HCT116 (cell line): ENCODE data around the gene SLC27A2. TPM values are rescaled to one million over a fixed set of nuclear protein-coding genes. Genes with fewer than 3 reads are reported as not detected.

Experiments
- ATAC-seq: fragments of 200-7000 bp; cut with Tn5 transposase; 2 replicates; pipeline ENCODE4 v1.9.1; 2020; ENCODE audit warnings: mild to moderate bottlenecking, moderate library complexity
- BruUV-seq: library from RNA; stranded (reverse); fragments of 400-500 nt; replicated peaks from 2 replicates; lab custom pipeline; 2021; lab: Mats Ljungman, UMichigan
- CTCF ChIA-PET: fragments of 300-600 bp; sonication (Branson Sonifier 250); formaldehyde crosslinking; loops from one replicate; lab custom pipeline; 2021; ENCODE audit warnings: antibody characterized with exemption; lab: Charles Lee
- POLR2A ChIA-PET: fragments of 300-600, 350-600 bp; sonication (Branson Sonifier 250); formaldehyde crosslinking; loops from one replicate; lab custom pipeline; 2021; ENCODE audit warnings: antibody characterized with exemption; lab: Charles Lee
- RAD21 ChIA-PET, 2 experiments: fragments of 300-600 bp; sonication (Branson Sonifier 250); formaldehyde crosslinking; loops; one replicate each; lab custom pipeline; 2023; ENCODE audit warnings: low total read pairs in 2 of 2; ENCODE audit not compliant: uncharacterized antibody in 2 of 2, unreplicated experiment in 2 of 2, low non-redundant PET in 1 of 2; lab: Charles Lee
- DNase-seq: peaks from one replicate; pipeline ENCODE4 v3.0.0-alpha.2; 2010; ENCODE audit warnings: low read depth, low spot score
- H2AFZ ChIP-seq: fragments of 200-600 bp; shearing (Covaris generic), sonication (generic); 2 replicates; pipeline ENCODE4 v1.6.1; 2017; ENCODE audit warnings: low read depth, mixed run types, mixed read lengths, antibody characterized with exemption, low read length; ENCODE audit not compliant: poor library complexity, severe bottlenecking
- H3K27ac ChIP-seq: 2 replicates; pipeline ENCODE4 v1.5.1; 2012; ENCODE audit warnings: low read depth, low read length
- H3K27me3 ChIP-seq: fragments of 200-600 bp; sonication (generic); 2 replicates; pipeline ENCODE4 v1.6.1; 2016; ENCODE audit warnings: mixed run types, low read length, mixed read lengths; ENCODE audit not compliant: insufficient read depth
- H3K36me3 ChIP-seq, 2 experiments: fragments of 200-500 bp in 1 of 2; fragments of 200-600 bp in 1 of 2; sonication (Bioruptor generic) in 1 of 2; sonication (generic) in 1 of 2; 2 replicates each; pipeline versions ENCODE4 v1.5.1 to v1.6.1; 2014 to 2016; ENCODE audit warnings: low read length in 2 of 2, inconsistent platforms in 1 of 2, mixed read lengths in 1 of 2, mixed run types in 1 of 2; ENCODE audit not compliant: insufficient read depth in 2 of 2, control insufficient read depth in 1 of 2
- H3K4me1 ChIP-seq, 2 experiments: fragments of 200-600 bp in 1 of 2; sonication (generic) in 1 of 2; 2 replicates each; pipeline versions ENCODE4 v1.5.1 to v1.6.1; 2012 to 2017; ENCODE audit warnings: low read length in 2 of 2, inconsistent platforms in 1 of 2, mild to moderate bottlenecking in 1 of 2, mixed read lengths in 1 of 2, mixed run types in 1 of 2, moderate library complexity in 1 of 2; ENCODE audit not compliant: insufficient read depth in 2 of 2, control insufficient read depth in 1 of 2
- H3K4me2 ChIP-seq: fragments of 200-600 bp; sonication (generic); 2 replicates; pipeline ENCODE4 v1.6.1; 2017; ENCODE audit warnings: mixed run types, low read length, mixed read lengths
- H3K4me3 ChIP-seq, 2 experiments: fragments of 200-600 bp in 1 of 2; sonication (generic) in 1 of 2; replicated peaks in 1 of 2; 2 replicates each; pipeline ENCODE4 v1.5.1; 2011 to 2016; ENCODE audit warnings: low read length in 2 of 2, control low read depth in 1 of 2, low read depth in 1 of 2, mild to moderate bottlenecking in 1 of 2, mixed read lengths in 1 of 2, mixed run types in 1 of 2
- H3K79me2 ChIP-seq: fragments of 200-600 bp; sonication (generic); 2 replicates; pipeline ENCODE4 v1.6.1; 2017; ENCODE audit warnings: mild to moderate bottlenecking, mixed run types, low read length, moderate library complexity, mixed read lengths; ENCODE audit not compliant: insufficient read depth
- H3K9ac ChIP-seq: fragments of 200-600 bp; sonication (generic); 2 replicates; pipeline ENCODE4 v1.6.1; 2016; ENCODE audit warnings: low read length, mixed read lengths
- H3K9me2 ChIP-seq: fragments of 200-600 bp; sonication (generic), shearing (Covaris generic); 2 replicates; pipeline ENCODE4 v1.6.1; 2017; ENCODE audit warnings: mixed run types, mild to moderate bottlenecking, moderate library complexity; ENCODE audit not compliant: insufficient read depth
- H3K9me3 ChIP-seq, 2 experiments: fragments of 200-500 bp in 1 of 2; fragments of 200-600 bp in 1 of 2; sonication (Bioruptor generic) in 1 of 2; sonication (generic) in 1 of 2; 2 replicates each; pipeline ENCODE4 v1.6.1; 2014 to 2017; ENCODE audit warnings: low read length in 2 of 2, mixed read lengths in 2 of 2, inconsistent platforms in 1 of 2, low read depth in 1 of 2, mild to moderate bottlenecking in 1 of 2, mixed run types in 1 of 2, moderate library complexity in 1 of 2; ENCODE audit not compliant: control insufficient read depth in 1 of 2, insufficient read depth in 1 of 2
- H4K20me1 ChIP-seq: fragments of 200-600 bp; sonication (generic), shearing (Covaris generic); 2 replicates; pipeline ENCODE4 v1.6.1; 2017; ENCODE audit warnings: mixed run types, mild to moderate bottlenecking, moderate library complexity; ENCODE audit not compliant: insufficient read depth
- CBX3 ChIP-seq: IDR thresholded peaks from 2 replicates; pipeline ENCODE4 v1.6.1; 2012; ENCODE audit warnings: low read depth
- CEBPB ChIP-seq: IDR thresholded peaks from 2 replicates; pipeline ENCODE4 v1.6.1; 2012; ENCODE audit warnings: low read depth
- EGR1 ChIP-seq: IDR thresholded peaks from 2 replicates; pipeline ENCODE4 v1.6.1; 2012; ENCODE audit warnings: low read depth
- ELF1 ChIP-seq: IDR thresholded peaks from 2 replicates; pipeline ENCODE4 v1.6.1; 2012; ENCODE audit warnings: low read depth, borderline replicate concordance
- EZH2 ChIP-seq: fragments of 200-600 bp; sonication (generic); IDR thresholded peaks from 2 replicates; pipeline ENCODE4 v1.6.1; 2017; ENCODE audit warnings: antibody characterized with exemption, mixed run types
- EZH2phosphoT487 ChIP-seq: fragments of 200-600 bp; IDR thresholded peaks from 2 replicates; pipeline ENCODE4 v1.6.1; 2018; ENCODE audit warnings: antibody characterized with exemption, borderline replicate concordance
- FOSL1 ChIP-seq: IDR thresholded peaks from 2 replicates; pipeline ENCODE4 v1.6.1; 2012; ENCODE audit warnings: low read depth
- POLR2A ChIP-seq: IDR thresholded peaks from 2 replicates; pipeline ENCODE4 v1.7.0; 2011; ENCODE audit warnings: borderline replicate concordance; ENCODE audit not compliant: insufficient read depth, insufficient read length; ENCODE audit errors: extremely low read depth
- POLR2AphosphoS5 ChIP-seq: IDR thresholded peaks from 2 replicates; pipeline ENCODE4 v1.6.1; 2011; ENCODE audit warnings: mild to moderate bottlenecking, low read depth, low read length, moderate library complexity
- RAD21 ChIP-seq: IDR thresholded peaks from 2 replicates; pipeline ENCODE4 v1.6.1; 2012; ENCODE audit warnings: low read depth, mild to moderate bottlenecking
- REST ChIP-seq: IDR thresholded peaks from 2 replicates; pipeline ENCODE4 v1.6.1; 2012; ENCODE audit warnings: low read depth
- SP1 ChIP-seq: IDR thresholded peaks from 2 replicates; pipeline ENCODE4 v1.6.1; 2012; ENCODE audit warnings: low read depth
- SRF ChIP-seq: IDR thresholded peaks from 2 replicates; pipeline ENCODE4 v1.6.1; 2012; ENCODE audit warnings: low read depth
- TCF7L2 ChIP-seq: IDR thresholded peaks from 2 replicates; pipeline ENCODE4 v1.7.0; 2011; ENCODE audit warnings: borderline replicate concordance, inconsistent platforms; ENCODE audit not compliant: insufficient read depth, insufficient read length; ENCODE audit errors: extremely low read depth
- YY1 ChIP-seq: IDR thresholded peaks from 2 replicates; pipeline ENCODE4 v1.6.1; 2011; ENCODE audit warnings: low read length, low read depth, moderate library complexity, mild to moderate bottlenecking; ENCODE audit not compliant: insufficient replicate concordance; ENCODE audit errors: extremely low read depth
- ZNF274 ChIP-seq: fragments of 200-500 bp; sonication (Bioruptor generic); IDR thresholded peaks from 2 replicates; pipeline ENCODE4 v1.6.1; 2014; ENCODE audit warnings: mild to moderate bottlenecking, low read depth, low read length, inconsistent platforms
- intact Hi-C: fragments of 100-400 bp; cut with micrococcal nuclease; formaldehyde crosslinking; loops from 2 replicates; pipeline ENCODE4 v1.10.0; 2022
- total RNA-seq: library from RNA; stranded (reverse); gene quantifications from one replicate; pipeline ENCODE4 v1.2.1, GENCODE V29; 2021; ENCODE audit not compliant: unreplicated experiment
- TF ChIP-seq, protein P1 (sequence below): IDR thresholded peaks from 2 replicates; pipeline ENCODE4 v1.6.1; 2012
- TF ChIP-seq, protein P2 (sequence below): IDR thresholded peaks from 2 replicates; pipeline ENCODE4 v1.6.1; 2011; ENCODE audit warnings: mild to moderate bottlenecking, low read length, moderate library complexity; ENCODE audit not compliant: insufficient replicate concordance; ENCODE audit errors: extremely low read depth
- TF ChIP-seq, protein P3 (sequence below): IDR thresholded peaks from 2 replicates; pipeline ENCODE4 v1.6.1; 2012

The SLC27A2 gene
- total RNA-seq, 1 experiment from 2014 or later, result 14.0 TPM

GRCh38 chr15:50209809-50210208 lies 27.8 kb downstream of the SLC27A2 start:
- TF ChIP-seq POLR2A, result no peak
- TF ChIP-seq FOSL1, result no peak
- no peak for TF ChIP-seq REST
- no peak for TF ChIP-seq EZH2
- TF ChIP-seq POLR2AphosphoS5, result no peak
- TF ChIP-seq, protein P1, sequence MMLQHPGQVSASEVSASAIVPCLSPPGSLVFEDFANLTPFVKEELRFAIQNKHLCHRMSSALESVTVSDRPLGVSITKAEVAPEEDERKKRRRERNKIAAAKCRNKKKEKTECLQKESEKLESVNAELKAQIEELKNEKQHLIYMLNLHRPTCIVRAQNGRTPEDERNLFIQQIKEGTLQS, result no peak
- TF ChIP-seq RAD21, result no peak
- TF ChIP-seq YY1, result no peak
- TF ChIP-seq EZH2phosphoT487, result no peak
- no peak for TF ChIP-seq ELF1
- TF ChIP-seq SP1, result no peak
- no peak for TF ChIP-seq ZNF274
- no peak for TF ChIP-seq CBX3
- no peak for TF ChIP-seq TCF7L2
- TF ChIP-seq, protein P2, sequence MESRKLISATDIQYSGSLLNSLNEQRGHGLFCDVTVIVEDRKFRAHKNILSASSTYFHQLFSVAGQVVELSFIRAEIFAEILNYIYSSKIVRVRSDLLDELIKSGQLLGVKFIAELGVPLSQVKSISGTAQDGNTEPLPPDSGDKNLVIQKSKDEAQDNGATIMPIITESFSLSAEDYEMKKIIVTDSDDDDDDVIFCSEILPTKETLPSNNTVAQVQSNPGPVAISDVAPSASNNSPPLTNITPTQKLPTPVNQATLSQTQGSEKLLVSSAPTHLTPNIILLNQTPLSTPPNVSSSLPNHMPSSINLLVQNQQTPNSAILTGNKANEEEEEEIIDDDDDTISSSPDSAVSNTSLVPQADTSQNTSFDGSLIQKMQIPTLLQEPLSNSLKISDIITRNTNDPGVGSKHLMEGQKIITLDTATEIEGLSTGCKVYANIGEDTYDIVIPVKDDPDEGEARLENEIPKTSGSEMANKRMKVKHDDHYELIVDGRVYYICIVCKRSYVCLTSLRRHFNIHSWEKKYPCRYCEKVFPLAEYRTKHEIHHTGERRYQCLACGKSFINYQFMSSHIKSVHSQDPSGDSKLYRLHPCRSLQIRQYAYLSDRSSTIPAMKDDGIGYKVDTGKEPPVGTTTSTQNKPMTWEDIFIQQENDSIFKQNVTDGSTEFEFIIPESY, result no peak
- TF ChIP-seq, protein P3, sequence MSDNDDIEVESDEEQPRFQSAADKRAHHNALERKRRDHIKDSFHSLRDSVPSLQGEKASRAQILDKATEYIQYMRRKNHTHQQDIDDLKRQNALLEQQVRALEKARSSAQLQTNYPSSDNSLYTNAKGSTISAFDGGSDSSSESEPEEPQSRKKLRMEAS, result no peak
- no peak for TF ChIP-seq CEBPB
- no peak for TF ChIP-seq EGR1
- no peak for TF ChIP-seq SRF
- CTCF ChIA-PET, result no interaction called here
- Histone ChIP-seq H2AFZ (no peak overlapping the region), H3K4me3 (no peak overlapping the region), H3K27me3 (no peaks in the 10 kb centered on the region), H3K9me3 (no peaks in the 10 kb centered on the region), H3K4me1 (peaks cover 10 to 17% of the 10 kb centered on the region in 2 experiments), H3K4me2 (no peak overlapping the region), H4K20me1 (no peaks in the 10 kb centered on the region), H3K36me3 (peaks cover 0 to 11% of the 10 kb centered on the region in 2 experiments; a peak in 2 of 4 replicates), H3K27ac (no peak overlapping the region), H3K79me2 (no peaks in the 10 kb centered on the region), H3K9me2 (no peaks in the 10 kb centered on the region), H3K9ac (no peak overlapping the region)
- RAD21 ChIA-PET, result no interaction called here
- BruUV-seq, result no TSS peak
- no peak for ATAC-seq
- intact Hi-C loops, result no loop called here
- no peak for DNase-seq
- POLR2A ChIA-PET, result no interaction called here
